ENCODE measurements around the gene FOLR2.

FOLR2 gene

GRCh38 chr11:72228229-72228843 is 11.7 kb downstream of the FOLR2 start:
- in situ Hi-C loops (cut with HindIII; ENCODE audit: low pct_unique_long_range_greater_than_20kb, low sequenced_read_pairs), result no loop called here
- TF ChIP-seq JUND (IDR thresholded peaks at IDR 0.05; ENCODE audit: low read depth), result no peak
- no peak for DNase-seq (ENCODE audit: low read depth in 1 of 2, low spot score in 1 of 2)

- no peak for DNase-seq (ENCODE audit: low read depth in 1 of 2, low spot score in 1 of 2)
- in situ Hi-C loops (cut with HindIII; ENCODE audit: low pct_unique_long_range_greater_than_20kb, low sequenced_read_pairs), result no loop called here
- TF ChIP-seq JUND (IDR thresholded peaks at IDR 0.05; ENCODE audit: low read depth), result no peak
These were observed 12.2 kb downstream of the FOLR2 start for GRCh38 chr11:72228844-72229231.

- no peak for TF ChIP-seq JUND (IDR thresholded peaks at IDR 0.05; ENCODE audit: low read depth)
- no peak for DNase-seq (ENCODE audit: low read depth in 1 of 2, low spot score in 1 of 2)
- in situ Hi-C loops (cut with HindIII; ENCODE audit: low pct_unique_long_range_greater_than_20kb, low sequenced_read_pairs), result no loop called here
These were observed 12.8 kb downstream of the FOLR2 start for GRCh38 chr11:72229336-72229924.

- in situ Hi-C loops (cut with HindIII; ENCODE audit: low pct_unique_long_range_greater_than_20kb, low sequenced_read_pairs), result no loop called here
- TF ChIP-seq JUND (IDR thresholded peaks at IDR 0.05; ENCODE audit: low read depth), result no peak
These were observed 13.6 kb downstream of the FOLR2 start for GRCh38 chr11:72229925-72230763.

DNA sequence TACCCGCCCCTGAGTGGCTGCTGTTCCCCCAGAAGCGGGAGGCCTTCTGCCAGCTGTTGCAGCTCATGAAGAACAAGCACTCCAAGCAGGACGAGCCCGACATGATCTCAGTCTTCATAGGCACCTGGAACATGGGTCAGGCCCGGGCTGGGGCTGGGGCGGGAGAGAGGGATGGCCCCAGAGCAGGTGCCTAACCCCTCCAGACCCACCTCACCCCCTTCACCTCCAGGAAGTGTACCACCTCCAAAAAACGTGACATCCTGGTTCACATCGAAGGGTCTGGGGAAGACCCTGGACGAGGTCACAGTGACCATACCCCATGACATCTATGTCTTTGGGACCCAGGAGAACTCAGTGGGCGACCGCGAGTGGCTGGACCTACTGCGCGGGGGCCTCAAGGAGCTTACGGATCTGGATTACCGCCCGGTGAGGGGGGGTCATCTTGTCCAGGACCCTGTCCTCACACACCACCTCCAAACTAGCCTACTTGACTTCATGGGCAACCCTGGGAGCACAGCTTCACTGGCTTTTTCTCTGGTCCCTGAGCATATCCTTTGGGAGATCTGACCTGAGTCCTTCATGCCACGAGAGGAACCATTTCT is 14.3 kb downstream of the FOLR2 start:
- in situ Hi-C loops (cut with HindIII; ENCODE audit: low pct_unique_long_range_greater_than_20kb, low sequenced_read_pairs), result no loop called here
- DNase-seq (ENCODE audit: low read depth in 1 of 2, low spot score in 1 of 2), result no peak
- TF ChIP-seq JUND (IDR thresholded peaks at IDR 0.05; ENCODE audit: low read depth), result no peak

More at GRCh38 chr11:72229925-72230763, 13.6 kb downstream of the FOLR2 start:
- DNase-seq (ENCODE audit: low read depth in 1 of 2, low spot score in 1 of 2), result no peak

- no peak for DNase-seq (ENCODE audit: low read depth in 1 of 2, low spot score in 1 of 2)
- no peak for TF ChIP-seq JUND (IDR thresholded peaks at IDR 0.05; ENCODE audit: low read depth)
- in situ Hi-C loops (cut with HindIII; ENCODE audit: low pct_unique_long_range_greater_than_20kb, low sequenced_read_pairs), result no loop called here
These were observed 15.0 kb downstream of the FOLR2 start for GRCh38 chr11:72231396-72232259.

DNA sequence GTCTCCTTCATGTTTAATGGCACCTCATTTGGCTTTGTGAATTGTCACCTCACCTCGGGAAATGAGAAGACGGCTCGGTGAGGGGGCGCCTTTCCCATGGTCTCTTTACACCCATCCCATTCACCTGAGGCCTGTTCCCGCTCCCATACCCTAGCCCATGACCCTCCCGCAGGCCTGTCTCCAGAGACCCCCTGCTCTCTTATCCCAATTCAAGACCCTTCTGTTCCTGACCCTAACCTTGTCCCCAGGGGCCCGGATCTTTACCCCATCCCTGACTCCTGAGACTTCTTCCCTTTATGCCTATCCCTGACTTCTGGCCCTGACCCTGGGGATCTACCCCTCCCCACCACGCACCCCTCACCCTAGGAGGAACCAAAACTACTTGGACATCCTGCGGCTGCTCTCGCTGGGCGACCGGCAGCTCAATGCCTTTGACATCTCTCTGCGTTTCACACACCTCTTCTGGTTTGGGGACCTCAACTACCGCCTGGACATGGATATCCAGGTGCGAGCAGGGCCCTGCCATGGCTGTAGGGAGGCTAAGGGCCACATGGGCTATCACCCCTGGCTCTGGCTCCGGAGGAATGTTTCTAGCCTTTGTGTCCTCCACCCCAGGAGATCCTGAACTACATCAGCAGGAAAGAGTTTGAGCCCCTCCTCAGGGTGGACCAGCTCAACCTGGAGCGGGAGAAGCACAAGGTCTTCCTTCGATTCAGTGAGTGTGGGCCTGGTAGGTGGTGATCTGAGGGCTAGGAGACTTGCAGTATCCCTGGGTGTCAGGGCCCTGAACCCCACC is 15.9 kb downstream of the FOLR2 start:
- in situ Hi-C loops (cut with HindIII; ENCODE audit: low pct_unique_long_range_greater_than_20kb, low sequenced_read_pairs), result no loop called here
- no peak for DNase-seq (ENCODE audit: low read depth in 1 of 2, low spot score in 1 of 2)
- no peak for TF ChIP-seq JUND (IDR thresholded peaks at IDR 0.05; ENCODE audit: low read depth)

DNA sequence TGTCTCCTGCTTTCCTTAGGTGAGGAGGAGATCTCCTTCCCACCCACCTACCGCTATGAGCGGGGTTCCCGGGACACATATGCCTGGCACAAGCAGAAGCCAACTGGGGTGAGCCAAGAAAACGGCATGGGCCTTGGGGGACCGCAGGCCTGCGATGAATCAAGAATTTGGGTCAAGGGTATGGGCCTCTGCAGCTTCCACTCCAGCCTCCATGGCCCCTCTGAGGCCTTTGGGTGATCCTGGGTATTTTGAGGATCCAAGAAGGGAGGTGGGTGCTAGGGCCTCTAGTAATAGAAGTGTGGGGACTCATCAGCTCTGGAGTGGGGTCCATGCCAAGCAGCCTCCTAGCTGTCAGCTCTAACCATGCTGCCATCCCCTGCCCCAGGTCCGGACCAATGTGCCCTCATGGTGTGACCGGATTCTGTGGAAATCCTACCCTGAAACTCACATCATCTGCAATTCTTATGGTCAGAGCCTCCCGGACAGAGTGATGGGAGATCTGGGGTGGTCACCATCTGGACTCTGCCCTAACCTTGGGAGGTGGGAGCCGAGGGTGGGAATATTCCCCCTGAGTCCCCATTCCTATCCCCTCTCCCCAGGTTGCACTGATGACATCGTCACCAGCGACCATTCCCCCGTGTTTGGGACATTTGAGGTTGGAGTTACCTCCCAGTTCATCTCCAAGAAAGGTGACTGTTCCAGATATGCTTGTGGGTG is 16.6 kb downstream of the FOLR2 start:
- in situ Hi-C loops (cut with HindIII; ENCODE audit: low pct_unique_long_range_greater_than_20kb, low sequenced_read_pairs), result no loop called here
- DNase-seq (ENCODE audit: low read depth in 1 of 2, low spot score in 1 of 2), result no peak
- no peak for TF ChIP-seq JUND (IDR thresholded peaks at IDR 0.05; ENCODE audit: low read depth)

GRCh38 chr11:72233773-72234513 is 17.3 kb downstream of the FOLR2 start:
- no peak for TF ChIP-seq JUND (IDR thresholded peaks at IDR 0.05; ENCODE audit: low read depth)
- in situ Hi-C loops (cut with HindIII; ENCODE audit: low pct_unique_long_range_greater_than_20kb, low sequenced_read_pairs), result no loop called here
- no peak for DNase-seq (ENCODE audit: low read depth in 1 of 2, low spot score in 1 of 2)

DNA sequence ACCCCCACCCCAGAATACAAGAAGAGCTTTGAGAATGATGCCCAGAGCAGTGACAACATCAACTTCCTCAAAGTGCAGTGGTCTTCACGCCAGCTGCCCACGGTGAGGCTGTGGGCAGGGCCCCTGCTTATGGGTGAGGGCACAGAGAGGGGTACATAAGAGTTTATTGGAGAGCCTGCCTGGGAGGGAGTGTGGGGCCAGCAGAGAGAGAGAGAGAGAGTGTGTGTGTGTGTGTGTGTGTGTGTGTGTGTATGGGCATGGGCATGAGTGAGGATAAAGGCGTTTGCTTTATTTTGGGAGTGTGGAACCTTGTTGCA is 17.9 kb downstream of the FOLR2 start:
- in situ Hi-C loops (cut with HindIII; ENCODE audit: low pct_unique_long_range_greater_than_20kb, low sequenced_read_pairs), result no loop called here
- TF ChIP-seq JUND (IDR thresholded peaks at IDR 0.05; ENCODE audit: low read depth), result no peak
- no peak for DNase-seq (ENCODE audit: low read depth in 1 of 2, low spot score in 1 of 2)
